DND-41 (cell line): Measurements from ENCODE around the gene GLE1.

Experiments used
- EZH2 ChIP-seq: IDR thresholded peaks from 3 replicates; pipeline ENCODE4 v1.6.1; 2012; ENCODE audit warnings: borderline replicate concordance, low read depth, mild to moderate bottlenecking, moderate library complexity, low read length, inconsistent platforms; ENCODE audit not compliant: severe bottlenecking
- TF ChIP-seq, protein P1 (sequence below): IDR thresholded peaks from 2 replicates; pipeline ENCODE4 v1.5.1; 2012; ENCODE audit warnings: borderline replicate concordance, low read length, moderate library complexity, mild to moderate bottlenecking; ENCODE audit not compliant: poor library complexity, severe bottlenecking; ENCODE audit errors: extremely low read depth

DNA sequence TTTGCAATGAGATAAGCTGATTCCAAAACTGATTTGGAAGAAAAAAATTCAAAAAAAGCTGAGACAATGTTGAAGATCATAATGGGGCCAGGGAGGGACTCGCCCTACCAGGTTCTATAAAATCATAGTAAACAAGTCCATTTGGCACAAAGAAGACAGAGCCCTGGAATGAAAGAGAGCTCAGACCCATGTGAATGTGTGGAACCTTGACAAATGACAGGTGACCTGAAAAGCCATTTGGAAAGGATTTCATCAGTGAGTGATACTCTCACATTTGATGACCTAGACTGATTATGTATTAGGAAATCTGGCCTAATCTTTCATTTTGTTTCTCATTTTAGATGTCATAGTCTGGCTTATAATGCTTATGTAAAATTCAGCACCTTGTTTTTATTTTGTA lies 74.7 kb downstream of the GLE1 start:
- no peak for TF ChIP-seq EZH2
- TF ChIP-seq, protein P1, sequence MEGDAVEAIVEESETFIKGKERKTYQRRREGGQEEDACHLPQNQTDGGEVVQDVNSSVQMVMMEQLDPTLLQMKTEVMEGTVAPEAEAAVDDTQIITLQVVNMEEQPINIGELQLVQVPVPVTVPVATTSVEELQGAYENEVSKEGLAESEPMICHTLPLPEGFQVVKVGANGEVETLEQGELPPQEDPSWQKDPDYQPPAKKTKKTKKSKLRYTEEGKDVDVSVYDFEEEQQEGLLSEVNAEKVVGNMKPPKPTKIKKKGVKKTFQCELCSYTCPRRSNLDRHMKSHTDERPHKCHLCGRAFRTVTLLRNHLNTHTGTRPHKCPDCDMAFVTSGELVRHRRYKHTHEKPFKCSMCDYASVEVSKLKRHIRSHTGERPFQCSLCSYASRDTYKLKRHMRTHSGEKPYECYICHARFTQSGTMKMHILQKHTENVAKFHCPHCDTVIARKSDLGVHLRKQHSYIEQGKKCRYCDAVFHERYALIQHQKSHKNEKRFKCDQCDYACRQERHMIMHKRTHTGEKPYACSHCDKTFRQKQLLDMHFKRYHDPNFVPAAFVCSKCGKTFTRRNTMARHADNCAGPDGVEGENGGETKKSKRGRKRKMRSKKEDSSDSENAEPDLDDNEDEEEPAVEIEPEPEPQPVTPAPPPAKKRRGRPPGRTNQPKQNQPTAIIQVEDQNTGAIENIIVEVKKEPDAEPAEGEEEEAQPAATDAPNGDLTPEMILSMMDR, result no peak
